GM18526 (cell line): ENCODE results near the gene RAD51B.

Source experiments
- POLR2A ChIP-seq: IDR thresholded peaks from 3 replicates; pipeline ENCODE4 v1.6.1; 2011; ENCODE audit not compliant: insufficient read length; ENCODE audit errors: extremely low read depth

RAD51B gene

GRCh38 chr14:68681256-68682011 is 861.9 kb downstream of the RAD51B start:
- no peak for TF ChIP-seq POLR2A

GRCh38 chr14:68682166-68683103 is 862.9 kb downstream of the RAD51B start:
- no peak for TF ChIP-seq POLR2A

GRCh38 chr14:68683326-68683725 is 863.7 kb downstream of the RAD51B start:
- no peak for TF ChIP-seq POLR2A

- no peak for TF ChIP-seq POLR2A
These were observed 865.2 kb downstream of the RAD51B start for GRCh38 chr14:68684466-68685418.

- TF ChIP-seq POLR2A: no peak
These were observed 866.0 kb downstream of the RAD51B start for GRCh38 chr14:68685419-68686204.

GRCh38 chr14:68686205-68686465 is 866.6 kb downstream of the RAD51B start:
- no peak for TF ChIP-seq POLR2A

- no peak for TF ChIP-seq POLR2A
These were observed 867.1 kb downstream of the RAD51B start for GRCh38 chr14:68686724-68687123.

- no peak for TF ChIP-seq POLR2A
These were observed 868.2 kb downstream of the RAD51B start for GRCh38 chr14:68687746-68688145.

GRCh38 chr14:68688872-68689371 is 869.3 kb downstream of the RAD51B start:
- no peak for TF ChIP-seq POLR2A

- no peak for TF ChIP-seq POLR2A
These were observed 869.9 kb downstream of the RAD51B start for GRCh38 chr14:68689511-68689910.

GRCh38 chr14:68690089-68690958 is 870.7 kb downstream of the RAD51B start:
- no peak for TF ChIP-seq POLR2A

GRCh38 chr14:68691031-68691791 is 871.6 kb downstream of the RAD51B start:
- no peak for TF ChIP-seq POLR2A

GRCh38 chr14:68691792-68692118 is 872.2 kb downstream of the RAD51B start:
- no peak for TF ChIP-seq POLR2A
